DND-41 (cell line): ENCODE results near the gene NOSIP.

ENCODE experiments used
- ATAC-seq: fragments of 200-7000 bp; cut with Tn5 transposase; 3 replicates; pipeline ENCODE4 v1.9.1; 2021; ENCODE audit warnings: low read depth; ENCODE audit not compliant: insufficient read depth
- DNase-seq: peaks from one replicate; pipeline ENCODE4 v3.0.0-alpha.2; 2020
- H2AFZ ChIP-seq: 2 replicates; pipeline ENCODE4 v1.6.0; 2012; ENCODE audit warnings: low read depth, low read length
- H3K27ac ChIP-seq: 2 replicates; pipeline ENCODE4 v1.5.1; 2012; ENCODE audit warnings: low read length, inconsistent platforms
- H3K27me3 ChIP-seq: fragments of 200-600 bp; sonication (generic); 2 replicates; pipeline ENCODE4 v1.6.0; 2012; ENCODE audit warnings: low read length, mild to moderate bottlenecking, inconsistent platforms; ENCODE audit not compliant: insufficient read depth, poor library complexity
- H3K36me3 ChIP-seq: 2 replicates; pipeline ENCODE4 v1.5.1; 2012; ENCODE audit warnings: low read length, inconsistent platforms; ENCODE audit not compliant: insufficient read depth
- H3K4me1 ChIP-seq: 2 replicates; pipeline ENCODE4 v1.5.1; 2012; ENCODE audit warnings: mild to moderate bottlenecking, low read length; ENCODE audit not compliant: insufficient read depth
- H3K4me2 ChIP-seq: 2 replicates; pipeline ENCODE4 v1.6.0; 2012; ENCODE audit warnings: mild to moderate bottlenecking, moderate library complexity, low read length, inconsistent platforms; ENCODE audit not compliant: insufficient read depth
- H3K4me3 ChIP-seq, 2 experiments: fragments of 200-600 bp in 1 of 2; shearing (Covaris generic) in 1 of 2; 2 replicates each; pipeline ENCODE4 v1.5.1; 2012 to 2016; ENCODE audit warnings: inconsistent platforms in 2 of 2, low read length in 2 of 2, mild to moderate bottlenecking in 2 of 2, low read depth in 1 of 2, moderate library complexity in 1 of 2
- H3K79me2 ChIP-seq: 2 replicates; pipeline ENCODE4 v1.6.0; 2012; ENCODE audit warnings: low read length, inconsistent platforms; ENCODE audit not compliant: insufficient read depth
- H3K9ac ChIP-seq: 2 replicates; pipeline ENCODE4 v1.6.0; 2012; ENCODE audit warnings: low read depth, mild to moderate bottlenecking, inconsistent platforms, low read length, moderate library complexity
- H3K9me3 ChIP-seq: 2 replicates; pipeline ENCODE4 v1.5.1; 2012; ENCODE audit warnings: low read length, moderate library complexity, mild to moderate bottlenecking, inconsistent platforms; ENCODE audit not compliant: insufficient read depth, severe bottlenecking
- H4K20me1 ChIP-seq: 2 replicates; pipeline ENCODE4 v1.6.0; 2012; ENCODE audit warnings: low read length; ENCODE audit not compliant: insufficient read depth
- CTCF ChIP-seq: IDR thresholded peaks from 2 replicates; pipeline ENCODE4 v1.5.1; 2012; ENCODE audit warnings: borderline replicate concordance, low read length, moderate library complexity, mild to moderate bottlenecking; ENCODE audit not compliant: poor library complexity, severe bottlenecking; ENCODE audit errors: extremely low read depth
- EZH2 ChIP-seq: IDR thresholded peaks from 3 replicates; pipeline ENCODE4 v1.6.1; 2012; ENCODE audit warnings: borderline replicate concordance, low read depth, mild to moderate bottlenecking, moderate library complexity, low read length, inconsistent platforms; ENCODE audit not compliant: severe bottlenecking

Gene NOSIP

GRCh38 chr19:49520705-49521319, 59.5 kb downstream of the NOSIP start:
- Histone ChIP-seq H3K79me2 (no peaks in the 10 kb centered on the region), H3K27me3 (no peaks in the 10 kb centered on the region), H3K4me3 (no peak overlapping the region), H3K27ac (no peak overlapping the region), H4K20me1 (no peaks in the 10 kb centered on the region), H3K4me2 (no peak overlapping the region), H2AFZ (no peak overlapping the region), H3K4me1 (no peaks in the 10 kb centered on the region), H3K9me3 (no peaks in the 10 kb centered on the region), H3K36me3 (no peaks in the 10 kb centered on the region), H3K9ac (no peak overlapping the region)
- ATAC-seq (no peak), DNase-seq (no peak)
- TF ChIP-seq CTCF (no peak), EZH2 (no peak)

- no peaks in the 10 kb centered on the region for H3K9me3 ChIP-seq
- no peak overlapping the region for H3K4me3 ChIP-seq
- H2AFZ ChIP-seq: no peak overlapping the region
- no peaks in the 10 kb centered on the region for H4K20me1 ChIP-seq
- H3K27ac ChIP-seq: no peak overlapping the region
- DNase-seq (no peak), ATAC-seq (no peak)
- H3K36me3 ChIP-seq: no peaks in the 10 kb centered on the region
- no peak overlapping the region for H3K9ac ChIP-seq
- no peak overlapping the region for H3K4me2 ChIP-seq
- H3K27me3 ChIP-seq: no peaks in the 10 kb centered on the region
- H3K79me2 ChIP-seq: no peaks in the 10 kb centered on the region
- no peak for TF ChIP-seq EZH2
- no peak for TF ChIP-seq CTCF
- peaks cover 12% of the 10 kb centered on the region for H3K4me1 ChIP-seq
These were observed 62.3 kb downstream of the NOSIP start for GRCh38 chr19:49518033-49518432.

GRCh38 chr19:49515767-49516166, 64.6 kb downstream of the NOSIP start:
- DNase-seq (no peak), ATAC-seq (no peak)
- peaks cover 12% of the 10 kb centered on the region for H3K4me1 ChIP-seq
- no peaks in the 10 kb centered on the region for H3K36me3 ChIP-seq
- no peaks in the 10 kb centered on the region for H3K79me2 ChIP-seq
- TF ChIP-seq EZH2 (no peak), CTCF (no peak)
- H3K9me3 ChIP-seq: no peaks in the 10 kb centered on the region
- H2AFZ ChIP-seq: no peak overlapping the region
- no peak overlapping the region for H3K4me3 ChIP-seq
- no peak overlapping the region for H3K4me2 ChIP-seq
- no peak overlapping the region for H3K27ac ChIP-seq
- H4K20me1 ChIP-seq: no peaks in the 10 kb centered on the region
- H3K27me3 ChIP-seq: no peaks in the 10 kb centered on the region
- H3K9ac ChIP-seq: no peak overlapping the region

GRCh38 chr19:49514151-49514550, 66.2 kb downstream of the NOSIP start:
- H4K20me1 ChIP-seq: no peaks in the 10 kb centered on the region
- TF ChIP-seq EZH2 (no peak), CTCF (no peak)
- H3K9ac ChIP-seq: peak overlapping the region; percentile 69; the same call in 1 of the 2 replicates
- H3K4me2 ChIP-seq: peak overlapping the region; percentile 70
- H3K27me3 ChIP-seq: no peaks in the 10 kb centered on the region
- no peak overlapping the region for H3K27ac ChIP-seq
- DNase-seq (no peak), ATAC-seq (no peak)
- no peaks in the 10 kb centered on the region for H3K79me2 ChIP-seq
- H3K4me3 ChIP-seq: peak overlapping the region in 1 of 2 experiments; percentile 63; a peak in 2 of 4 replicates
- H3K36me3 ChIP-seq: no peaks in the 10 kb centered on the region
- H2AFZ ChIP-seq: 0 out of 2 replicates have a peak overlapping the region, but pooled peaks have one; percentile 82
- H3K9me3 ChIP-seq: no peaks in the 10 kb centered on the region
- peaks cover 12% of the 10 kb centered on the region for H3K4me1 ChIP-seq
